ENCODE measurements around the gene PCDHB4.

DNA sequence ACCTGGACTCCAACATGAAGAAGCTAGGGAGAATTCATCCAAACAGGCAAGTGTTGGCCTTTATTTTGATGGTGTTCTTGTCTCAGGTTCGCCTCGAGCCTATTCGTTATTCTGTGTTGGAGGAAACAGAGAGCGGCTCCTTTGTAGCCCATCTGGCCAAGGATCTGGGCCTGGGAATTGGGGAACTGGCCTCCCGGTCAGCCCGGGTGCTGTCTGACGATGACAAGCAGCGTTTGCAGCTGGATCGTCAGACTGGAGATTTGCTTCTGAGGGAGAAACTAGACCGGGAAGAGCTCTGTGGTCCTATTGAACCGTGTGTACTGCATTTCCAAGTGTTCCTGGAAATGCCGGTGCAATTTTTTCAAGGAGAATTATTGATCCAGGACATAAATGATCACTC is 367 bp downstream of the PCDHB4 start:
- no peak for TF ChIP-seq EZH2 (IDR thresholded peaks at IDR 0.05; ENCODE audit: insufficient read depth, low read length)
- TF ChIP-seq, protein P1, sequence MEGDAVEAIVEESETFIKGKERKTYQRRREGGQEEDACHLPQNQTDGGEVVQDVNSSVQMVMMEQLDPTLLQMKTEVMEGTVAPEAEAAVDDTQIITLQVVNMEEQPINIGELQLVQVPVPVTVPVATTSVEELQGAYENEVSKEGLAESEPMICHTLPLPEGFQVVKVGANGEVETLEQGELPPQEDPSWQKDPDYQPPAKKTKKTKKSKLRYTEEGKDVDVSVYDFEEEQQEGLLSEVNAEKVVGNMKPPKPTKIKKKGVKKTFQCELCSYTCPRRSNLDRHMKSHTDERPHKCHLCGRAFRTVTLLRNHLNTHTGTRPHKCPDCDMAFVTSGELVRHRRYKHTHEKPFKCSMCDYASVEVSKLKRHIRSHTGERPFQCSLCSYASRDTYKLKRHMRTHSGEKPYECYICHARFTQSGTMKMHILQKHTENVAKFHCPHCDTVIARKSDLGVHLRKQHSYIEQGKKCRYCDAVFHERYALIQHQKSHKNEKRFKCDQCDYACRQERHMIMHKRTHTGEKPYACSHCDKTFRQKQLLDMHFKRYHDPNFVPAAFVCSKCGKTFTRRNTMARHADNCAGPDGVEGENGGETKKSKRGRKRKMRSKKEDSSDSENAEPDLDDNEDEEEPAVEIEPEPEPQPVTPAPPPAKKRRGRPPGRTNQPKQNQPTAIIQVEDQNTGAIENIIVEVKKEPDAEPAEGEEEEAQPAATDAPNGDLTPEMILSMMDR (IDR thresholded peaks at IDR 0.05; ENCODE audit: insufficient read depth, low read depth, low read length), result no peak
